Small intestine (tissue), 7 donors: ENCODE measurements around the gene BPIFB3. TPM values are rescaled to one million over a fixed set of nuclear protein-coding genes. Genes with fewer than 3 reads are reported as not detected.

Experiments
- DNase-seq, 2 donors: peaks; one replicate each; pipeline versions ENCODE4 v3.0.0 to v3.0.0-alpha.2; 2013
- FAIRE-seq: peaks from 2 replicates; lab custom pipeline; 2012; peaks lifted over from hg19 to GRCh38; lab: Jason Lieb, UNC
- H3K27ac ChIP-seq, 3 donors: one replicate each; pipeline ENCODE4 v1.5.1; 2013; ENCODE audit warnings: low read length in 2 of 3, mild to moderate bottlenecking in 2 of 3, control low read depth in 1 of 3, inconsistent platforms in 1 of 3, low read depth in 1 of 3, moderate library complexity in 1 of 3
- H3K27me3 ChIP-seq, 3 donors: one replicate each; pipeline ENCODE4 v1.6.1; 2013; ENCODE audit warnings: low read length in 3 of 3, inconsistent platforms in 1 of 3; ENCODE audit not compliant: control insufficient read depth in 3 of 3, insufficient read depth in 3 of 3
- H3K36me3 ChIP-seq, 3 donors: one replicate each; pipeline ENCODE4 v1.6.1; 2013; ENCODE audit warnings: low read length in 3 of 3, inconsistent platforms in 1 of 3, low read depth in 1 of 3, mild to moderate bottlenecking in 1 of 3, moderate library complexity in 1 of 3; ENCODE audit not compliant: control insufficient read depth in 3 of 3, insufficient read depth in 2 of 3
- H3K4me1 ChIP-seq, 3 donors: one replicate each; pipeline ENCODE4 v1.6.1; 2013; ENCODE audit warnings: low read length in 2 of 3, inconsistent platforms in 1 of 3, low read depth in 1 of 3, mild to moderate bottlenecking in 1 of 3, moderate library complexity in 1 of 3; ENCODE audit not compliant: control insufficient read depth in 3 of 3, insufficient read depth in 2 of 3
- H3K4me3 ChIP-seq, 3 donors: one replicate each; pipeline ENCODE4 v1.5.1; 2013; ENCODE audit warnings: low read length in 3 of 3, control low read depth in 1 of 3, inconsistent platforms in 1 of 3, low read depth in 1 of 3, mild to moderate bottlenecking in 1 of 3, moderate library complexity in 1 of 3
- H3K9me3 ChIP-seq, 2 donors: one replicate each; pipeline ENCODE4 v1.6.1; 2013; ENCODE audit warnings: low read depth in 1 of 2, low read length in 1 of 2; ENCODE audit not compliant: control insufficient read depth in 2 of 2, insufficient read depth in 1 of 2
- whole genome bisulfite sequencing, 3 donors: extraction: QIAGEN DNeasy Blood & Tissue Kit; methylation state at CpG; one replicate each; pipeline ENCODE4 v1.1.7; 2013; 5-methylcytosine and 5-hydroxymethylcytosine counted together
- polyA plus RNA-seq, 4 donors: library from polyadenylated mRNA; stranded (reverse) in 3 of 4; unstranded in 1 of 4; fragments of 200-250 nt in 3 of 4; fragments of 120-200 nt in 1 of 4; gene quantifications; one replicate each; pipeline versions ENCODE4 v1.2.1 to v1.2.3, GENCODE V29; 2013
- donor health status: healthy with polysubstance abuse.
- donor health status: control.
- donor health status: control.
- donor health status: Bipolar disorder and iron deficiency.
- donor health status: healthy.

Gene BPIFB3
- polyA plus RNA-seq, 4 donors = not detected

DNA sequence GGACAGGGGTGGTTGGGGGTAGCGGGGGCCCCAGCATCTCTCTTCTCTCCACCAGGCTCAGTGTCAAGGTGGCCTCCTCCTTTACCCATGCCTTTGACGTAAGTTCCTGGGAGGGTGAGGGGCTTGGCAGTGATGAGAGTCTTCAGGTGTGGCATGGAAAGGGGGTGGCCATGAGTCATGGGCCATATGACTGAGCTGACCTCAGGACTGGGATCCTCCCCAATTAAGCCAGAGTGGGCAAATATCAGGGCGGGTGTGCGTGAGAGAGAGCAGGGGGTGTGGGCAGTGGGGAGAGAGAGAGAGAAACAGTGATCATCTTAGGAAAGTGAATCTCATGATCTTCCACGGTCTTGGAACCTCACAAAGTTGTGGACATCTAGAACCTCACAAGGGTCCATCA lies 17.5 kb downstream of the BPIFB3 start:
- no peaks in the 10 kb centered on the region for H3K9me3 ChIP-seq
- FAIRE-seq (no peak), DNase-seq (no peak)
- no peaks in the 10 kb centered on the region for H3K4me1 ChIP-seq
- no peak overlapping the region for H3K4me3 ChIP-seq
- H3K27me3 ChIP-seq = no peaks in the 10 kb centered on the region
- H3K36me3 ChIP-seq = no peaks in the 10 kb centered on the region
- 72 to 86% (median 76%) methylated on average over 5 of the region's 5 CpGs for WGBS, 3 donors
- no peak overlapping the region for H3K27ac ChIP-seq

DNA sequence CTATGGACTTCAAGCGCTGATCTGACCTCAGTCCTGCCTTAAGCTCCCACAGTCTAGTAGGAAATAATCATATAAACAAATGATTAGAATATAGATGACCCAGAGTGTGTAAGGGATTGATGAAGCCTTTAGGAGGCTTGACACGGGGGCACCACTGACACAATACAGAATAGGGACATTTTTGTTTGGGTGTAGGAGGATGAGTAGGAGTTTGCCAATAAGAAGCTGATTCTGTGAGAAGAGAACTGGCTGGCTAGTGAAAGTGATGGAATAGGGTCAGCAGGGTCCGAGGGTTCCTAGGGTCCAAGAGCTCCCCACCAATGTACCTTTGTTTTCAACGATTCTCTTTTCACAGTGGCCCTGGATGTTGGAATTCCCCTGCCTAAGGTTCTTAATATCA lies 18.7 kb downstream of the BPIFB3 start:
- 77 to 89% (median 80%) methylated on average over 4 of the region's 4 CpGs for WGBS, 3 donors
- FAIRE-seq (no peak), DNase-seq (no peak)
- no peaks in the 10 kb centered on the region for H3K9me3 ChIP-seq
- no peaks in the 10 kb centered on the region for H3K27me3 ChIP-seq
- no peaks in the 10 kb centered on the region for H3K36me3 ChIP-seq
- no peak overlapping the region for H3K4me3 ChIP-seq
- H3K27ac ChIP-seq = no peak overlapping the region
- no peaks in the 10 kb centered on the region for H3K4me1 ChIP-seq

DNA sequence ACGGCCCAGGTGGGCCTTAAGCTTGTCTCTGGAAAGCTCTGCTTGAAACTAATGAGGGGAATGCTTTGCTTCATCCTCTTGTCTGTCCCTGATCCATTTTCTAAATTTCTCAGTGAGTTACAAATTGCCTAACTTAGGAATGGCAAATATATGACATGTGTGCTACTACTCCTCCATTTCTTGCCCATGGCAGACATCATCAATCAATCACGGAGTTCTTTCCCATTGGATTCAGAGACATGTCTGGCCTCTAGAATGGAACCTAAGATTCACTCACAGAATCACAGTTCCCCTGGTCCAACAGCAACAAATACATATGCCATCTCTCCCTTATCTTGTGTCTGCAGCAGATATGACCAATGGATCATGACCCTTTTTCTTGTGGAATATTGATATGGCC lies 19.1 kb downstream of the BPIFB3 start:
- Histone ChIP-seq H3K36me3 (no peaks in the 10 kb centered on the region), H3K4me3 (no peak overlapping the region)

DNA sequence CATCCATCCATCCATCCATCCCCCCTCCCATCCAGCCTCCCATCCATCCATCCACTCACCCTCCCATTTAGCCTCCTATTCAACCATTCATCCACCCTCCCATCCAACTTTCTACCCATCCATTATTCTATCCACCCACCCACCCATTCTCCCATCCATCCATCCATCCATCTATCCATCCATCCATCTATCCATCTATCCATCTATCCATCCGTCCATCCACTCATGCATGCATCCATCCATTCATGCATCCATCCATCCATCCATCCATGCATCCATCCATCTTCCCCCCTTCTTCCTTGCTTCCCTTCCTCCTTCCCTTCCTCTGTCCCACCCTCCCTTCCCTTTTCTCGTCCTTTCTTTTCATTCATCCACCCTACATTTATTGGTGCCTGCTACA lies 21.0 kb downstream of the BPIFB3 start:
- no peaks in the 10 kb centered on the region for H3K36me3 ChIP-seq
- H3K27ac ChIP-seq = no peak overlapping the region
- H3K9me3 ChIP-seq = no peaks in the 10 kb centered on the region
- FAIRE-seq = no peak
- WGBS, 3 donors = 70 to 90% (median 86%) methylated on average over 2 of the region's 2 CpGs
- no peak overlapping the region for H3K4me3 ChIP-seq
- no peaks in the 10 kb centered on the region for H3K27me3 ChIP-seq
- DNase-seq = no peak
- H3K4me1 ChIP-seq = no peaks in the 10 kb centered on the region

More for the DNA sequence above, 19.1 kb downstream of the BPIFB3 start:
- no peaks in the 10 kb centered on the region for H3K27me3 ChIP-seq
- H3K9me3 ChIP-seq = no peaks in the 10 kb centered on the region
- H3K4me1 ChIP-seq = no peaks in the 10 kb centered on the region
- no peak overlapping the region for H3K27ac ChIP-seq
- no peak for DNase-seq
- no peak for FAIRE-seq
- WGBS, 3 donors = 70 to 82% (median 72%) methylated on average over 2 of the region's 2 CpGs

- H3K4me1 ChIP-seq = no peaks in the 10 kb centered on the region
- 54 to 67% (median 59%) methylated on average over 6 of the region's 6 CpGs for WGBS, 3 donors
- no peak overlapping the region for H3K27ac ChIP-seq
- H3K27me3 ChIP-seq = no peaks in the 10 kb centered on the region
- H3K4me3 ChIP-seq = no peak overlapping the region
- DNase-seq (no peak), FAIRE-seq (no peak)
- H3K9me3 ChIP-seq = no peaks in the 10 kb centered on the region
- H3K36me3 ChIP-seq = no peaks in the 10 kb centered on the region
These were observed 21.6 kb downstream of the BPIFB3 start for GRCh38 chr20:33075281-33075680.

DNA sequence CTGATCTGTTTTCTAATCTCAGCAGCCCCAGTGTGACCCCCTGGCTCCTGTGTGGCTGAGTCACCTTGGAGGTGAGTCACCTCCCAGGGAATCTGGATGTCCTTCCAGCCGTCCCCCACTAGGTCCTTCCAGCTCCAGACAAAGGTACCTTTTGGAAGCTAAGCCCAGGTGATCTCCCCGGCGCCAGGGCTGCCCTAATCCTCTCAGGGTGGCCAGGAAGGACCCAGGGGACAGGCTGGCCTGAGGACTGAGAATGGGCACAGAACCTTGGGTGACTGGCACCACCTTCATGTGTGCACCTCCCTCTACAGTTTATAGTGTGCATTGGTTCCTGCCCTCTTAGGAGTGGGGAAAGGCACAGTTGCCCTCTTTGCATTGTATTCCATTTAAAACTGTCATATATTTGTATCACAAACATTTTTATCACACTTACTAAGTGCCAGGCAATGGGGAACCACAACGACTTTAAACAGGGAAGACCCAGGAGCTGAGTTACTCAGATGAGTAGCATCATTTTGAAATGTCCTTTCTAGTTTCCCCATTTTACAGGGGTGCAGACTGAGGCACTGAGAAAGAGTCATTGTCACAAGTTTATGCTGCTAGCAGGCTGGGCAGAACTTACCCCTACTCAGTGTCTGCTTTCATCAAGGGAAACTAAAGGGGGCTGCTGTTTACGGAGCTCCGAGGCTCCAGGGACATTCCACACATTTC lies 23.1 kb downstream of the BPIFB3 start:
- Histone ChIP-seq H3K36me3 (no peaks in the 10 kb centered on the region), H3K27me3 (no peaks in the 10 kb centered on the region), H3K9me3 (no peaks in the 10 kb centered on the region), H3K4me3 (no peak overlapping the region), H3K4me1 (no peaks in the 10 kb centered on the region), H3K27ac (no peak overlapping the region)
- DNase-seq (no peak), FAIRE-seq (no peak)
- 36 to 65% (median 52%) methylated on average over 6 of the region's 6 CpGs for WGBS, 3 donors

GRCh38 chr20:33079259-33079658 lies 25.6 kb downstream of the BPIFB3 start, which contains the start of gene BPIFB4:
Gene BPIFB4 (plus strand): TSS chr20:33079643. CDS start chr20:33081527, 1,884 bp downstream.
- Histone ChIP-seq H3K27me3 (no peaks in the 10 kb centered on the region), H3K4me3 (no peak within 1 kb of the TSS), H3K9me3 (no peaks in the 10 kb centered on the region), H3K27ac (no peak within 1 kb of the TSS), H3K36me3 (no peaks in the 10 kb centered on the region), H3K4me1 (no peaks in the 10 kb centered on the region)
- 68 to 80% (median 69%) methylated on average over 2 of the region's 2 CpGs for WGBS, 3 donors
- DNase-seq = no peak
- no peak for FAIRE-seq

DNA sequence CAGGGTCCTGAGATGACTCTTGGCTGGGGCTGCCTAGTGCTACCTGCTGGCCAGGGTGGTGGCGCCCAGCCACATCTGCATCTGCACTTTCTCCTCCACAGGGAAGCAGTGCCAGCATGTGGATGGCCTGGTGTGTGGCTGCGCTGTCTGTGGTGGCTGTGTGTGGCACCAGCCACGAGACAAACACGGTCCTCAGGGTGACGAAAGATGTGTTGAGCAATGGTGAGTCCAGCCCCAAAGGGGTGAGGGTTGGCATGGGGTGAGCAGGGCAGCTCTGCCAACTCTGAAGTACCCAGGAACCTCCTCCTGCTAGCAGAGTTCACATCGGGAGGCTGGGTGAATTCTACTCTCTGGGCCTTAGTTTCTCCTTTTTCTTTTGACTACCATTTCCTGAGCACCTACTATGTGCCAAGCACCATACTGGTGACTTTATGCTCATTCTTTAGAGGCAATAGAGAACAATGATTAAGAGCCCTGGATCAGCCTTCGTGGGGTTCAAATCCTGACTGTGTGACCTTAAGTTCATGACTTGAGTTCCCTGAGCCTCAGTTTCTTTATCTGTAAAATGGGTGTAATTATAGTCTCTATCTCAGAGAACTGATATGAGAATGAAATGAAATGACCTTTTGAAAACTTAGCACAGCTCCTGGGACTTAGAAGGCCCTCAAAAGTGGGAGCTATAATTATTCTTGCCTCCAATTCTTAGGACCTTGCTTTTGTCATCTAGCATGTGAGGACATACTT lies 27.9 kb downstream of the BPIFB3 start:
- 71 to 82% (median 75%) methylated on average over 7 of the region's 7 CpGs for WGBS, 3 donors
- no peak overlapping the region for H3K27ac ChIP-seq

More for the DNA sequence above, 27.9 kb downstream of the BPIFB3 start:
- H3K9me3 ChIP-seq = no peaks in the 10 kb centered on the region
- H3K4me1 ChIP-seq = no peaks in the 10 kb centered on the region
- H3K36me3 ChIP-seq = no peaks in the 10 kb centered on the region
- no peaks in the 10 kb centered on the region for H3K27me3 ChIP-seq
- H3K4me3 ChIP-seq = no peak overlapping the region
- DNase-seq = no peak
- no peak for FAIRE-seq
